HG03196 (cell line): ENCODE results near the gene GRM4.

ENCODE experiments used
- ATAC-seq: cut with Tn5 transposase; IDR thresholded peaks from one replicate; pipeline ENCODE4 v1.9.1; 2021; ENCODE audit not compliant: unreplicated experiment

The GRM4 gene

GRCh38 chr6:34086558-34086957, 59.3 kb downstream of the GRM4 start:
- no peak for ATAC-seq

DNA sequence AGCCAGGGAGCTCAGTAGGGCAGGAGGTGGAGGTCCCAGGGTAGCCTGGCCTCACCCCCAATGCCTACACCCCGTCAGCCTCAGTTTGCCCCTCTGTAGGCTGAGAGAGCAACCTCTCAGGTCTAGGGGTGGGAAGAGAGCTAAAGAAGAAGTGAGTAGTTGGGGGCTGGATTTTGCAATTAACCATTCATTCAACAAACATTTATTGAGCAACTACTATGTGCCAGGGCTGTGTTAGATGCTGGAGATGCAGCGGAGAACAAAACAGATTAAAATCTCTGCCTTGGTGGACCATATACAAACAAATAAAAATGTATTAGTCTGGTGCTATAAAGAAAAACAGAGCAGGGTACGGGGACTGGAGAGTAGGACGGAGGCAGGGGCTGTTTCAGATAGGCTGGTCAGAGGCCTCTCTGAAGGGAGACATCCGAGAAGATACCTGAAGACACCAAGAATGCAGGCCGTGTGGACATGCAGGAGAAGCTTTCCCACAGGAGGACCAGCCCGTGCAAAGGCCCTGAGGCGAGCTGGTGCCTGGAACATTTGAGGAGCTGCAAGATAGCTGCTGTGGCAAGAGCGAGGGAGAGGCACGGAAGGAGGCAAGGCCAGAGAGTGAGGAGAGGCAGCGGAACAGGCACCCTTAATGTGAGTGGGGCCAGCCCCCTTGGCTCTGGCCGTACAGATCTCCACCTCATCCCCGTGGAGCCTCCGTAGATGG, 60.3 kb downstream of the GRM4 start:
- ATAC-seq, result no peak

GRCh38 chr6:34084591-34085290, 61.1 kb downstream of the GRM4 start:
- no peak for ATAC-seq

DNA sequence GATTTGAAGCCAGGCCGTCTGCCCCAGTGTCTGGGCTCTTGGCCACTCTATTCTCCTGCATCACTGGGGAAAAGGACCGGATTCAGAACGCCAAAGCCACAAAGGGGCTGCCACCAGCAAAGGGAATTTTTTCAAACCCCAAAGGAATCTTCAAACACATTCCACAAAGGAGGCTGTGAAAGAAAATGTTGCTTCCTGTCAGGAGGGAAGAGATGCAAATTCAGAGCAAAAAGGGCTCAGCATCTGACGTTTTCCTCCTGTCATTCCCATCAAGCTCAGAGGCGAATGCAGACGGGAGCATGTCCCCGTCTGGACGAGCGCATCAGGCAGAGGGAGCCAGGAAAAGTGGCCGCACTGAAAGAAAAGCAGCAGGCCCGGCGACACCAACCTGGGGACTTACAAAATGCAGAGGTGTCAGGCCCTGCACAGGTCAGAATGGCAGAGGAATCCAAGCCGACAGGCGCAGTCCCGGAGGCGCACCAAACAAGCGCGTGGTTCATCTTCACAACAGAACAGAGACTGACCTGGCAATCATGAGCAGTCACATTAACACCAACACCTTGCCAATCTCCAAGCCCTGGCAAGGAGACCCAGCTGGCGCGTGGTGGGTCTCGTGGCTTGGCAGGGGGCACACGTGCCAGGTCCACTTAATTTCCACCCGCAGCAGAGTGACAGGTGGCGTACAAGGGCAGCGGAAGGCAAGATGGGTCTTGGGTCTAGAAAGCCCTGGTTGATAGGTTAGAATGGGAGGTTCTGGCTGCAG, 62.8 kb downstream of the GRM4 start:
- no peak for ATAC-seq

GRCh38 chr6:34082348-34082747, 63.5 kb downstream of the GRM4 start:
- no peak for ATAC-seq

DNA sequence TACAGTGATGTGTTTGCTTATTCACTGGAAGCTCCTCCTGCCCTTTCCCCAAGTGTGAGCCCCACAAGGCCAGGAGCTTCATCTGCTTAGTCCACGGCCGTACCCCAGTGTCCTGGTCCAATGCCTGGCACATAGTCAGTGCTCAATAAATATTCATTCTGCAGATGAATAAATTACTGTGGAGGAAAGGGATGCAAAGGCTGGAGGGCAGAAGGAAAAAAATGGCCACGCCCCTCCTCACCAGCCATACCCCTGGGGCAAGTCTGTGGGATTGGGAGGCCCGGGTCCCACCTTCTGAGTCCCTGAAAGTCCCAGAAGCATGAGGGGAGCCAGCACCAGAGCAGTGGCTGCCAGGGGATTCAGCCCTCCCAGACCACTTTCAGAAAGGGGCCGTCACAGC, 65.5 kb downstream of the GRM4 start:
- ATAC-seq, result no peak

DNA sequence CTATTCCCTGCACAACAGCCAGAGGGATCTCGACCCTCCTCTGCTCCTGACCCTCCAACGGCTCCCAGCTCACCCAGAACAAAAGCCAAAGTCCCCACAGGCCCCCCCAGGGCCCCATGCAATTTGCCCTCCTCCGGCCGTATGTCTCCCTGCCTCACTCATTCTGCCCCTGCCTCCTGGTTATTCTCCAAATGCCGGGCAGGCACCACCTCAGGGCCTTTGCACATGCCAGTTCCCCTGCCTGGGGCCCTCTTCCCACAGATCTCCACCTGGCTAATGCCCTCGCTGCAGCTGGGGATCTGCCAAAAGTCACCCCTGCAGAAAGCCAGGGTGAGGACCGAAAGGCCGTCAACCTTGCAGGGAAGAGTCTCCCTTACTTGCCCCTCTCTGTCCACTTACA, 66.0 kb downstream of the GRM4 start:
- ATAC-seq, result no peak

DNA sequence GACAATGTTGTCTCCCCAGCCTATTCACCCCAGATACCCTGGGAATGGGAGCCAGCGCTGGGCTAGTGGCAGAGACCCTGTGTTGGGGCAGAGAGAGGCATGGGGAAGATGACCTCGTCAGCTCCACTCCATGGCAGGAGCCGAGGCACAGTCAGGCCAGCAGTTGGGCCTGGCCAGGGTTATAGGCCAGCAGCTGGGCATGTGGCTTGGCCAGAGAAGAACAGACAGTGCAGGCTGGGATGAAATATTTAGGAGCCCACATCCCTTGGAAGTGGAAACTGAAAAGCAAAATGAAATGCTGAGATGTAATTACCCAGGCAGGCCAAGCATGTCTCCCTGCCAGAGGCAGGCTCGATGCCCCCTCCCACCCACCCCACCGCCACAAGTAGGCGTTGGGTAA, 70.0 kb downstream of the GRM4 start:
- ATAC-seq, result no peak

GRCh38 chr6:34074064-34074742, 71.7 kb downstream of the GRM4 start:
- ATAC-seq, result no peak

DNA sequence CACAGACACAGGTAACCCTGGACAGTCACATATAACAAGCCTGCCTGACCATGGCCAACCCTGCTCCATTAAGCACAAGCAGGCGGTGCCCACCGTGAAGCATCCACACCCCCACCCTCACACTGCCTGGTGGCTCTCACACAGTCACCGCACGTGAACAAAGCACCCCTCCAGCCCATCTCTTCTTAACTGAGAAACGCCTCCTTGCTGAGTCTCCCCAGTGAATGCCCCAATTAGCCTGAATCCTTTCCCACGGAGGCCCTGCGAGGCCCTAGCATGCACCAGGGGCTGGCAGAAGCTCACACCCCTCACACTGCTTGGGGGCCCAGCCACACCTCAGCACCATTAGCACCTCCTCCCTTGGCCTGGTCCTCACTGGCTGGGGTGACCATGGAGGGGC, 72.3 kb downstream of the GRM4 start:
- ATAC-seq, result no peak

GRCh38 chr6:34072727-34073126, 73.2 kb downstream of the GRM4 start:
- ATAC-seq, result no peak

GRCh38 chr6:34071884-34072379, 74.0 kb downstream of the GRM4 start:
- no peak for ATAC-seq

DNA sequence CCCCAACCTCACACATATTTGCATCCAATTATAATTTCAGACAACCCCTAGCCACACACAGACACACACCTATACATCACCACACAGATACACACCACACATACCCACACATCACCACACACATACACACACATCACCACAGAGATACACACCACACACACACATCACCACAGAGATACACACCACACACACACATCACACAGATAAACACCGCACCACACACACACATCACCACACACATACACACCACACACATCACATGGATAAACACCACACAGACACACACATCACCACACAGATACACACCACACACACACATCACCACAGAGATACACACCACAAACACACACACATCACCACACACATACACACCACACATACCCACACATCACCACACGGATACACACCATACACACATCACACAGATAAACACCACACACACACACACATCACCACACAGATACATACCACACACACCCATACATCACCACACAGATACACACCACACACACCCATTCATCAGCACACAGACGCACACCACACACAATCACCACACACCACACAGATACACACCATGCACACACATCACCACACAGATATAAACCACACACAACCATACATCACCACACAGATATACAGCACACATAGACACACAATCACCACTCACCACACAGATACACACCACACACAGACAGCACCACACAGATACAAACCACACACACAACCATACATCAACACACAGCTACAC, 74.6 kb downstream of the GRM4 start:
- no peak for ATAC-seq

GRCh38 chr6:34070315-34071135, 75.4 kb downstream of the GRM4 start:
- ATAC-seq, result no peak

GRCh38 chr6:34068462-34069044, 77.3 kb downstream of the GRM4 start:
- no peak for ATAC-seq

DNA sequence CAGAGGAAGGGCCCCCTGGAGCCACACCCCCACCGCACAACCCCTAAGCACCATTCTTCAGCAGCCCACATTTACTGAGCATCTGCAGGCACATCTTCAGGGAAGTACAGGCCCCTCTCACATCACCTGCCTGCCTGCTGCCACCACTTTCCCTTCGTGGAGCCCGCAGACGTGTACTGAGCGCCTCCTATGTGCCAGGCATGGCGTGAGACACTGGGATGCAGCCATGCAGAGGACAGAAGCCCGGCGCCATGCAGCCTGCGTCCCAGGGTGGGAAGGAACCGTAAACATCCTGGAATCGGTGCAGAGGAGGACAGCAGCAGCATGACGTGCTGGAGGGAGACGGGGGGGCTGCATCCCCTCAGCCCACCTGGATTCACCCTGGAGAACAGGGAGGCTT, 78.1 kb downstream of the GRM4 start:
- ATAC-seq, result no peak

DNA sequence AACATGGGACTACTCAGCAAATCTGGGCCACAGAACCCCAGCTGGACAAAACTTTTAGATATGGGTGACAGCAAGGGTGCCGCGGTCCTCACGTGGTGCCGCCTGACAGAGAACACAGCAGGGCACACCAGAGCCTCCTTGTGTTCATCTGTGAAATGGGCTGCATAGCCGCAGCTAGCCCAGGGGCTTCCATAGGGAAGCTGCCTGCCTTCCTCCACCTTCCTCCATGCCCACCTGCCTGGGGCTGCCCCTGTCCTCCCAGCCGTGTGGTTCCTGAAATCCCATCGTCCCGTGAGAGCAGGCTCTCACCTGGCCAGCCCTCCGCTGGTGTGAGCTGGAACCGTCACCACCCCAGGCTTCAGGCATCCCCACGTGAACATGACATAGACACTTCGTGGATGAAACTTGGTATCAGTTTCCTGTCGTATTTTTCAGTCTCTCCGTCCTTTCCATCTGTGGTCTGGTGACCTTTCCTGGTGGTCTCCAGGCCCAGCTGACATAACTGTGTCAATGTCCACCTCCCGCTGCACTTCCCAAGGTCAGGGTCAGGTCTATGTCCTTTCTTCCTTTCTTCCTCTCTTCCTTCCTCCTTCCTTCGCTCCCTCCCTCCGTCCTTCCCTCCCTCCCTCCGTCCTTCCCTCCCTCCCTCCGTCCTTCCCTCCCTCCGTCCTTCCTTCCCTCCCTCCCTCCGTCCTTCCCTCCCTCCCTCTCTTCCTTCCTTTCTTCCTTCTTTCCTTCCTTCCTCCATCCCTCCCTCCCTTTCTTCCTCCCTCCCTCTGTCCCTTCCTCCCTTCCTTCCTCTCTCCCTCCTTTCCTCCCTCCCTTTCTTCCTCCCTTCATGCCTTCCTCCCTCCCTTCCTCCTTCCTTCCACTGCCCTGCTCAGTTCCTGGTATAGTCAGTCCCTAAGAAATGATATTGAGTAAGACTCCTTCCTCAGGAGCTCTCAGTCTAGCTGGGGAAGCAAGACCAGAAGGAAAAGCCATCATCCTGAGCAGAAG, 78.8 kb downstream of the GRM4 start:
- ATAC-seq, result no peak

DNA sequence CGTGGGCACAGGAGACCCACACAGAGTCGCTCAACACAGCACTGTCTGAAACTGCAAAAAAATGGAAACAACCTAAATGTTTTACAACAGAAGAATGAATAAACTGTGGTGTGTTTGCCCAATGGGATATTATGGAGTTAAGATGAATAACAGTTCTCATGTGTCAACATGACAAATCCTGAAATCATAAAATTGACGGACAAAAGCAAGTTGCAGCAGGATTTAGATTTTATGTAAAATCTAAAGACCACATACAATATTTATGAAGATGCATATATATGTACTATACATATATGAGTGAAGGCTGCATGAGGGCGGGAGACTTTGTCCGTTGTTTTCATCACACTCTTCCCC, 79.7 kb downstream of the GRM4 start:
- ATAC-seq, result no peak
